Colonic mucosa (tissue), 2 donors: ENCODE data around the gene TBX10. TPM values are rescaled to one million over a fixed set of nuclear protein-coding genes. Genes with fewer than 3 reads are reported as not detected.

Experiments used
- total RNA-seq, 2 donors: library from RNA; stranded (reverse); fragmentation: NEBNext Ultra II Directional in 1 of 2; extraction: Animal tissue kit (Norgen Biotek cat#: 25700) in 1 of 2; gene quantifications; one replicate each; pipeline ENCODE4 v1.2.1, GENCODE V29; 2021
- donor health status: DM: no; HTN: no; CAD: no.
- donor health status: DM: no; HTN: no; CAD: no.

The TBX10 gene
- total RNA-seq, 2 donors from 2014 or later = 7.8 to 19.3 TPM

Other genes starting within 250 kb of the TBX10 start
- 10 to 100 TPM; 21.8 to 35.1 TPM for gene RAD9A, start 247.8 kb downstream of the TBX10 start, total RNA-seq
- 100 to 1,000 TPM; 242 to 280 TPM for gene PPP1CA, start 237.9 kb downstream of the TBX10 start, total RNA-seq
- gene TBC1D10C, start 235.7 kb downstream of the TBX10 start, total RNA-seq = 1 to 10 TPM; 3.9 to 5.2 TPM
- gene CARNS1, start 224.1 kb downstream of the TBX10 start, total RNA-seq = under 1 TPM; 0.20 to 0.32 TPM
- gene RPS6KB2, start 211.3 kb downstream of the TBX10 start, total RNA-seq = 10 to 100 TPM; 38.3 to 70.4 TPM
- 1 to 10 TPM; 5.5 to 9.6 TPM for gene PTPRCAP, start 202.1 kb downstream of the TBX10 start, total RNA-seq
- gene CORO1B, start 196.3 kb downstream of the TBX10 start, total RNA-seq = 100 to 1,000 TPM; 213 to 243 TPM
- gene GPR152, start 187.0 kb downstream of the TBX10 start, total RNA-seq = not detected
- gene CABP4, start 184.4 kb downstream of the TBX10 start, total RNA-seq = under 1 TPM; 0.20 to 0.53 TPM
- gene TMEM134, start 170.5 kb downstream of the TBX10 start, total RNA-seq = 10 to 100 TPM; 50.1 to 59.5 TPM
- gene AIP, start 156.7 kb downstream of the TBX10 start, total RNA-seq = 10 to 100 TPM; 45.3 to 57.9 TPM
- 10 to 100 TPM; 89.3 to 91.4 TPM for gene PITPNM1, start 134.4 kb downstream of the TBX10 start, total RNA-seq
- 100 to 1,000 TPM in 1 of 2 donors, 10 to 100 TPM in 1; 91.6 to 142 TPM for gene CDK2AP2, start 131.6 kb downstream of the TBX10 start, total RNA-seq
- gene CABP2, start 116.3 kb downstream of the TBX10 start, total RNA-seq = not detected
- 100 to 1,000 TPM; 543 to 842 TPM for gene GSTP1, start 56.0 kb downstream of the TBX10 start, total RNA-seq
- 100 to 1,000 TPM; 329 to 361 TPM for gene NDUFV1, start 32.8 kb downstream of the TBX10 start, total RNA-seq
- gene NUDT8, start 9.8 kb downstream of the TBX10 start, total RNA-seq = 10 to 100 TPM; 35.1 to 52.5 TPM
- gene ACY3, start 11.0 kb upstream of the TBX10 start, total RNA-seq = 10 to 100 TPM; 10.6 to 13.8 TPM
- gene ALDH3B2, start 34.9 kb upstream of the TBX10 start, total RNA-seq = under 1 TPM; 0.08 to 0.89 TPM